NCI-H2227 treated with DMSO at 0.1 percent for 48 hours (cell line): ENCODE measurements around the gene PCK1.

Experiments
- DNase-seq: peaks from one replicate; lab custom pipeline; 2025; lab: John Stamatoyannopoulos, UW

The PCK1 gene

DNA sequence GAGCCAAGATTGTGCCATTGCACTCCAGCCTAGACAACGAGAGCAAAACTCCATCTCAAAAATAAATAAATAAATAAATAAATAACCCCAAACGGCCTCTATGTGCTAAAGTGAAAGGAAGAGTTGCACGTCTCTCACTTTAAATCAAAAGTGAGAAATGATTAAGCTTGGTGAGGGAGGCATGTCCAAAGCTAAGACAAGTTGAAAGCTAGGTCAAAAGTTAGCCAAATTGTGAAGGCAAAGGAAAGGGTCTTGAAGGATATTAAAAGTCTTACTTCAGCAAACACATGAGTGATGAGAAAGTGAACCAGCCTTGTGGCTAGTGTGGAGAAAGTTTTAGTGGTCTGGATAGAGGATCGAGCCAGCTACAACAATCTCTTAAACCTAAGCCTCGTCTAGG is 45.0 kb downstream of the PCK1 start:
- no peak for DNase-seq

DNA sequence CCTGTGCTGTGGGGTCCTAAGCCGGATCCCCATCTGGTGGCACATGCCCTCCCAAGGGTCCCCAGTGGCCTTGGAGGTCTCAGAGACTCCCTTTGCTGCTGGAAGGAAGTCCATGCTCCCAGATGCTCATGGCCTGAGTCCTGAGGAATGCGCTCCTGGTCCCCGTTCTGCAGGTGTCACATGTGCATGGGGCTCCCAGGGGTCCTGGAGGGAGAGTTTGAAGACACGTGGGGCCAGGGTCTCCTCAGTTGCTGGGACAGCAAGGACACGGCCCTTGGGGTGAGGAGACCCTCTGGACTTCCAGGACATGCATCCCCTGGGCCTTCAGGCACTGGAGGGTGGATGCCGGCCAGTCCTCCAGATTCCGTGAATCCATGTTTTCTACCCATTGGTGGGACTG is 47.6 kb downstream of the PCK1 start:
- DNase-seq, result no peak

DNA sequence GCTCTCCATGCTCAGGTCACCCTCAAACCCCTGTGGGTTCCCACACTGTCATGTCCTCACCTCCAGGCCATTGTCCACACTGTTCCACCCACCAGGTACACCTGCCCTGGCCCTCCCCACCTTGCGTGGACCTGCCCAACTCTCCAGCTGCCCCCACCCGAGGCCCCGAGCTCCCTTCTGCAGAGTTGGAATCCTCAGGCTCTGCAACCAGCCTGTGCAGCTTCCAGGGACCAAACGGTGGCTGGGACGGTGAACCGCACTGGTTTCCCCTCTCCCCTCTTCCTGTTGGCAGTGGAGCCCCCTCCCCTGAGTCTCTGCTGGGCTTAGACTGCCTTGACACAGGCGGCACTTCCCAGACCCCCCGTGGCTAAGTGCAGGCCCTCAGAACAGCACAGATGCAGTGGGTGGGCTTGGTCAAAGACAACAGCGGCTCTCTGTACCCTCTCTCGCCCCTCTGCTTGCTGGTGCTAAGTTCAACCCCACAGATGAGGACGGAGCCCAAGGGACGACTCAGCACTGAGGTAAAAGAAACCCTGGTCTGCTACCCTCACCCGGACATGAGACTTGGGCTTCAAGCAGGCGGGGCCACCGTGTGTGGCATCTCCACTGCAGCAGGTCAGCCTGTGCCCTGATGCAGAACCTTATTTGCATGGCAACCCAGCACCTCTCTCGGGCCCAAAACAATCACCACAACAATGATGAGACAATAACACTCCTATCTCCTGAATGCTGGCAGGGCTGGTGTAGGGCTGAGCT is 48.4 kb downstream of the PCK1 start:
- DNase-seq, result no peak

DNA sequence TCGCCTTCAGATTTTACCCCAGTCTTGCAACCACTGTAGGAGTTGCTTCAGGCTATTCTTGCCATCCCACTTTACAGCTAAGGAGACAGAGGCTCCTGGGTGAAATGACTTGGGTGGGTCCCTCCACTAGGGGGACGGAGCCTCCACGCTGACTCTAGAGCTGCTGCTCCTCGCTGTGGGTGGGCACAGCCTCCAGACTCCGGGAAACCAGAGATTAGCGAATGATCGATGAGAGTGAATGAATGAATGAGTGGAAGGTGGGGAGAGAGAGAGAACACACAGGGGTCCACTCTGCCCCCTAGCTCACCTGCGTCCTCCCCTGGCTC is 48.9 kb downstream of the PCK1 start:
- DNase-seq, result no peak

DNA sequence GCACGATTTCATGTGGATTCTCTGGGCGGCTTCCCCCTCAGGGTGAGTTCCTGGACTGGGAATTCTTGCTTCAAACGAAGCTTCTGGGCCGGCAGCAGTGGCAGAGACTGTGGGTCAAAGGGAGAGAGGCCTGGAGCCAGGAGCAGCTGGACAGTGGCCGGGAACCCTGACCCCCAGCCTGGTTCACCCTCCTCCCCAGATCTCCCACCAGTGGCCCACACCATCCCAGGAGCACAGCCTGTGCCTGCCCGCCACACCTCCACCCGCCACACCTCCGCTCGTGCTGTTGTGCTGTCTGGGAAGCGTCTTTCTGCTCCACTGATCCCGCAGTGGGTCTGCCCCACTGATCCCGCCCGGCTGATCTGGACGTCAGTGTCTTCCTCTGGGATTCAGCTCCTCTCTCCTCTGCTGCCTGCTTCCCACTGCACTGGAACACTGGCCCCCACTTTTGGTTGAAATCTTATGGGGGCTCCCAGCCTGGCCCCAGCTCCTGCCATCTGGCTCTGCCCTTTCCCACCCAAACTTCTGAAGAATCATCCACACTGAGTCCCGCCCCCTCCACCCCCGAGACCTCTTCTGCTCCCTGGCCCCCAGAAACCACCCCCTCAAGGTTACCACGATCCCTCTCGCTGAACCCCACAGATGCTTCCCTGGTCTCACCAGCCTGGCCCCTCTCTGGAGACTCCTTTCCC is 49.5 kb downstream of the PCK1 start:
- DNase-seq, result no peak

DNA sequence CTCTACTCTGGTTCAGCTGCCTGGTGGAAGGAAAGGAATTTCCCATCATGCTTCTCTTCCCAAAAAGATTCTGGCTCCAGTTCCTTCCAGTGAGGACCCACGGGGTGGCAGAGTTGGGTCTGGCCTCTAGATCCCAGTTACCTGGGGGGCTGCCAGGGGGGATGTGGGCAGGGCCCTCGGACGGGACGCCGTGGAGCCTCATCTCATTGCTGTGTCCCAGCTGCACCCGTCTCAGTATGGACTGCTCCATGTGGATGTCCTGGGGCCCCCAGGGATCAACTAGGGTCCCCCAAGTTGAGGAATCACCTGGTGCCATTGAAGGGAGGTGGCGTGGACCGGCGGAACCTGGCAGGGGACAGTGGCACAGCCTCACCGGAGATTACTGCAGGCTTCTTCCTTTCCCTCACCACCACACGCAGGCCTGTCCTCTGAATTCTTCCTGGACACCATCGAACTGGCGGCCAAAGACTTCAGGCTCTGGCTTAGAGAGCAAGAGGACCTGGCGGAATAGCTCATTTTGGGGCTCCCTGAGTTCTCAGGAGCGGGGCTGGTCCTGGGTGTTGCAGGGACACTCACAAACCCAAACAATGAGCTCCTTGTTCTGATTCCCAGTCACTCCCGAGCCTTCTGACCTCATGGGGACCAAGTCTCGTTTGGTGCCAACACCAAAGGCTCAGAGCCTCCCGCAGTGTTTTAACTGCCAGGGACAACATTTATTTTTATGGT is 50.8 kb downstream of the PCK1 start:
- no peak for DNase-seq

DNA sequence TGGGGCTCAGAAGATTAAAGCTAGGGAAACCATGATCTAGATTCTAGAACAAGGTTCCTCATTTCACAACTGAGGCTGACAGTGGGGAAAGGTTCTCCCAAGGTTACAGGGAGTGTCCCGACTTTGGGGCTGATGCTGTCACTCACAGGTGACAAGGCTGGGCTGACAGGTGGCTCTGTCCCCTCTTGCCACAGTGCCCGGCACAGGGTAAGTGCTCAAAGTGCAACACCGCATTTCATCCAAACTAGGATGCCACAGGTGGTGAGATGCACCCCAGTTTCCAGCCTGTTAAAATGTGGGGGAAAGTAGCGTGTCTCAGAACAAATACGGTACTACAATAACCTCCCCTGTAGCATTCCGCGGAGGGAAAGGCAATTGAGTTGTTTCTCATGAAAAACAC is 51.5 kb downstream of the PCK1 start:
- DNase-seq, result no peak

DNA sequence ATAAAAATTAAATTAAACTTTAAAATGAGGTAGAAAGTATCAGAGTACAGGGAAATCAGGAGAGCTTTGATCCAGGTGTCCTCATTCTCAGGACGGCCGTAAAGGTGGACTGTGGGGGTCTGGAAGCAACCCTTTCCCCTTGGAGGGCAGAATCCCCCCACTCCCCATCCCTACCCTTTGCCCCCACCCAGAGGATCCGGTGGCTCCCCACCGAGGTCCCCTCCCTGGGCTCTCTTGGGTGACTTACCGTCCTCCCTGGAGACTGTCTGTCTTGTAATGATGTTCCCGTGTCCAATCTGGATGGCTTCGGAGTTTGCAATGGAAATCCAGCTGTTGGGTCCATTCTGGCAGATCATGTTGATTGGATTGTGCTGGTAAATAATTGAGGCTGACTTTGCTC is 52.0 kb downstream of the PCK1 start:
- no peak for DNase-seq

DNA sequence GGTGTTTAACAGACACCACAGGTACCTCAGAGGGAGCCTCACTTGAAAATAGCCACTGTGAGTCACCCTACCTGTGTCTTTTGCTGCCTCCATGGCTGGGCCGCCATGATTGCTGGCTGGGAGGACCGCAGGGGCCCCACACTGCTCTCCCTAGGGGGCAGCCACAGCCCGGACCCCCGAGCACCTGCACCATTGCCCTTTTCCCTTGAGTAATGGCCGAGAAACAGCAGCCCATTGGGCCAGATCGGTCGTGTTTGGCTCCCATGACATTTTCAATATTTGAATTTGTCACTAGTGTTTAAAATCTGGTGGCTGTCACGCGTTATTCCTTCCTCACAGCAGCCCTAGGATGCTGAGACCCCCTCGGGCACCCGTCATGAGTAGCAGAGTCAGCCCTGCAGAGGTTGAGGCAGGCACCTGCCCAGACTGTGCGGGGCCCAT is 52.6 kb downstream of the PCK1 start:
- DNase-seq, result no peak

DNA sequence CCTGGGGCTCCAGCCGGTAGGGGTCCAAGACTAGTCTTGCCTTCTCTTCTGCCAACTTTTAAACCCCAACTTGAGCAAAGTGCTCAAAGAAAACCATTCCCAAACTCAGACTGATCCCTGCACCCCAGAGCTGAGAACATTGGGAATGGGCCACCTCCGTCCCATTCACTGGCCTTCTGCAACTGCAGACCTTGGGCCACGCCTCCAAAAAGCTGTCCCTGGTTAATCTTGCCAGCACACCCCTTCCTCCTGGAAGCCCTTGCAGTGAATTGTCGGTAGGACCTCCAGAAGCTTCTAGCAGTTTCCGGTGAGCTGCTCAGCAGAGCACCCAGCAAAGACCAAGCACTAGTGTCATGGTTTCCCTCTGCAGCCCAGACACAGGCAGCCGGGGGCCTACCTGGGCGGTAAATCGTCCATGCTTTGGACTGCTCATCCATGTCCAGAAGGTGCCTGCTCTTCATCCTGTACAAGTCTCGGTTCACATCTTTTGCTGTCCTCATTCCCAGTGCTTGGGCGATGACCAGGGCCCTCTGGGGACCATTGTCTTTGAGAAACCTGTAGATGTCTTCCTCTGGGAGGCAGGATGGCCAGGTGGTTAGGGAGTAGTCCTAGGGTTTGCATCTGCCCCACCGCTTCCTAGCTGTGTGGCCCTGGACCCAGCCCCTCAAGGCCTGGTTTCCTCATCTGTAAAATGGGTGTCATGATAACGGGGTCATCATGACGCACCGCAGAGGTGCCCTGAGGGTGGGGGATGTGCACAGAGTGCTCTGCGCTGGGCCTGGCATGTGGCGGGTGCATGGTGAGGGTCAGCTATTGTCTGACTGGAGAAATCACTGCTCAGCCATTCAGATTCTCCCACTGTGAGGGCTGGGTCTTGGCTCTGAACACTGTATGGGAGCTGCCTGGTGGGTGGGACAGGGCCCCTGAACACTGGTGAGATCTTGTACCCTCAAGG is 53.9 kb downstream of the PCK1 start:
- DNase-seq, result no peak

DNA sequence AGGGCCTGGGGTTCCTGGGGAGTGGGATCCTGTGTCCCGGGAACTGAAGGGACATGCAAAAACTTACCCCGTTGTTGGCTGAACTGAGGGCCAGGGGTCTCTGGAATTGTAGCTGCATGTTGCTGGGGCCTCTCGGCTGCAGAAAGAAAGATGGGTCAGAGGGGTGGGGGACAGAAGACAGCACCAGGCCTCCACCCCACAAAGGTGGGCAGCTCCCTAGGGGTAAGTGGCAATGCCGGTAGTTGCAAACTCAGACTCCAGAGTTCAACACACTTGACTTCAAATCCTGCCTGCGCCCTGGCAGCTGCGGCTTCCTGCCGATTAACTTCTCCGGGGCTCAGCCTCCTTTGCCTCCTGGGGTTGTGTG is 54.5 kb downstream of the PCK1 start:
- DNase-seq, result no peak

DNA sequence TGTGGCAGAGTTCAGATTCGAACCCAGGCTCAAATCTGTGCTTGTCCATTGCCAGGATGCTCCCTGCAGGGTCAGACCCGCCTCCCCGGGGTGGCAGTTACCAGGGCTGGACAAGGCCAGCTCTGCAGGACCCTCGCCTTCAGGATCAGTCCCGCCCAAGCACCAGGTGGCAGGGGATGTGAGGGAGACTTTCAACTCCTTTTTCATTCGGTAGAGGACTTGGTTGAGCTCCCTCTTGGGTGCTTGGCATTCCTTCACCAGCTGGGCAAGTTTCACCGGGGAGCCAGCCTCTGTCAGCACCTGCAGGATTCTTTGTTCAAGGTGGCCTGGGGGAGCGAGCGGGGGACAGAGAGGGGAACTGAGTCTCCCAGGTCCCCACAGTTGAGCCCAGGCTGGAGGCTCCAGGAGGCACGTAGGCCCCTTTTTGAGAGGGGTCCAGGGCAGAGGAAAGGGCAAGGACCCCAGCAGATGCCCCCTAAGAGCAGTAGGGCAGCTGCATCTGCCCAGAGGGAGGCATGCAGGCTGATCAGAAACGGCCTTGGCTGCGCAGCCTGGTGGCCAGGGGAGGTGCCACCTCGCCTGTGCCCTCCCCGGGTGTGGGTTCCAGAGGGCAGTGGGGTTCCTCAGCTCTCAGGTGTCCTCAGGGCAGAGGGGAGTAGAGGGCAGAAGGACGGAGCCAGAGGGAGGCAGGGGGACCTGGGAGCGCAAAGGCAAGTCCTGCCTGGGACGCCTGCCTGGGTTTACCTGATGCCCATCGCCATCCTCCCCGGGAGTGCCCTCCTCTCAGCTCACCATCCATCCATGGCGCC is 55.4 kb downstream of the PCK1 start:
- no peak for DNase-seq

DNA sequence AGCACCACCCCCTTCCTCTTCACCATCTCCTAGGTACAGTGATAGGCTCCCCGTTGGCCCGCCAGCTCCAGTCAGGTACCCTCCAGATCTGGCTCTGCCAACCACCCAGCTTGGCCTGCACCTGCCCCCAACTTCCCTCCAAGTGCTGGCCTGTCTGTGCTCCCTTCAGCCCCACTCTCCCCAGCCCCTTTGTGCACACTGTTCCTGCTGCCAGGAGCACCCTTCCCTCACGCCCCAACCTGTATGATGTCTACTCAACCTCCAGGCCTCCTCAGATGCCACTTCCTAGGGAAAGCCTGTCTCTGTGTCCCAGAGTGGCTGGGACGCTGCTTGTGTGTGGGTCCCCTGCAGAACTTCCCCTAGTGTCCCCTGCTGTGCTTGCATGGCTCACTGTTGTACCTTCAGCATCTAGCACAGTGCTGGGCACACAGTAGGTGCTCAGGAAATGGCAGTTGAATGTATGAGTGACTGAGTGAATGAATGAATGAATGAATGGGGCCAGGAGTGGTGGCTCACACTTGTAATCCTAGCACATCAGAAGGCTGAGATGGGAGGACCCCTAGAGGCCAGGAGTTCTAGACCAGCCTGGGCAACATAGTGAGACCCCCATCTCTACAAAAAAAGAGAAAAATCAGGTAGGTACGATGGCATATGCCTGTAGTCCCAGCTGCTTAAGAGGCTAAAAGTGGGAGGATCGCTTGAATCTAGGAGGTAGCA is 56.3 kb downstream of the PCK1 start:
- no peak for DNase-seq
